HEK293 (cell line): ENCODE results near the gene DAZAP1.

Experiments used
- EGR2 ChIP-seq: fragments of 450-650 bp; formaldehyde crosslinking; IDR thresholded peaks from 2 replicates; pipeline ENCODE4 v1.5.1; 2016; ENCODE audit warnings: low read depth, missing biosample characterization, missing genetic modification characterization
- GLIS2 ChIP-seq: fragments of 450-650 bp; formaldehyde crosslinking; IDR thresholded peaks from 2 replicates; pipeline ENCODE4 v1.5.1; 2016; ENCODE audit warnings: missing biosample characterization, missing genetic modification characterization
- PBX3 ChIP-seq: sonication (generic); formaldehyde crosslinking; IDR thresholded peaks from 2 replicates; pipeline ENCODE4 v1.8.1; 2022; ENCODE audit warnings: mild to moderate bottlenecking, moderate library complexity, missing genetic modification reagents
- PRDM1 ChIP-seq: fragments of 450-650 bp; formaldehyde crosslinking; IDR thresholded peaks from 2 replicates; pipeline ENCODE4; 2016; ENCODE audit warnings: missing biosample characterization, missing genetic modification characterization
- PRDM10 ChIP-seq: fragments of 450-650 bp; formaldehyde crosslinking; IDR thresholded peaks from 2 replicates; pipeline ENCODE4 v1.5.1; 2016; ENCODE audit warnings: missing biosample characterization, missing genetic modification characterization
- SP7 ChIP-seq: fragments of 450-650 bp; formaldehyde crosslinking; IDR thresholded peaks from 2 replicates; pipeline ENCODE4 v1.5.1; 2016; ENCODE audit warnings: missing biosample characterization, missing genetic modification characterization
- ZBTB20 ChIP-seq: fragments of 450-650 bp; formaldehyde crosslinking; IDR thresholded peaks from 2 replicates; pipeline ENCODE4 v1.5.1; 2016; ENCODE audit warnings: missing biosample characterization, missing genetic modification characterization
- ZBTB21 ChIP-seq: fragments of 450-650 bp; formaldehyde crosslinking; IDR thresholded peaks from 2 replicates; pipeline ENCODE4 v1.5.1; 2017; ENCODE audit warnings: missing biosample characterization, missing genetic modification characterization
- ZBTB26 ChIP-seq: fragments of 450-650 bp; formaldehyde crosslinking; optimal IDR thresholded peaks from 2 replicates; pipeline ENCODE3; 2016; ENCODE audit warnings: missing biosample characterization, mild to moderate bottlenecking, missing genetic modification characterization
- ZBTB8A ChIP-seq: fragments of 450-650 bp; formaldehyde crosslinking; IDR thresholded peaks from 2 replicates; pipeline ENCODE4 v1.5.1; 2016; ENCODE audit warnings: missing biosample characterization, missing genetic modification characterization
- ZFP3 ChIP-seq: fragments of 450-650 bp; formaldehyde crosslinking; IDR thresholded peaks from 2 replicates; pipeline ENCODE4 v1.5.1; 2016; ENCODE audit warnings: low read depth, missing biosample characterization, missing genetic modification characterization
- ZFP69B ChIP-seq: fragments of 450-650 bp; formaldehyde crosslinking; IDR thresholded peaks from 2 replicates; pipeline ENCODE4 v1.5.1; 2016; ENCODE audit warnings: missing biosample characterization, missing genetic modification characterization
- ZIC2 ChIP-seq: fragments of 450-650 bp; formaldehyde crosslinking; IDR thresholded peaks from 2 replicates; pipeline ENCODE4 v1.5.1; 2016; ENCODE audit warnings: missing biosample characterization, missing genetic modification characterization
- ZNF112 ChIP-seq: fragments of 450-650 bp; formaldehyde crosslinking; IDR thresholded peaks from 2 replicates; pipeline ENCODE4 v1.5.0; 2017; ENCODE audit warnings: missing biosample characterization, missing genetic modification characterization
- ZNF133 ChIP-seq: fragments of 450-650 bp; formaldehyde crosslinking; IDR thresholded peaks from 2 replicates; pipeline ENCODE4 v1.5.1; 2016; ENCODE audit warnings: missing biosample characterization, missing genetic modification characterization
- ZNF169 ChIP-seq: fragments of 450-650 bp; formaldehyde crosslinking; IDR thresholded peaks from 2 replicates; pipeline ENCODE4 v1.5.1; 2016; ENCODE audit warnings: missing biosample characterization, missing genetic modification characterization
- ZNF214 ChIP-seq: fragments of 450-650 bp; formaldehyde crosslinking; IDR thresholded peaks from 2 replicates; pipeline ENCODE4 v1.5.1; 2017; ENCODE audit warnings: missing biosample characterization, mild to moderate bottlenecking, missing genetic modification characterization, borderline replicate concordance
- ZNF292 ChIP-seq: fragments of 450-650 bp; formaldehyde crosslinking; IDR thresholded peaks from 2 replicates; pipeline ENCODE4 v1.5.1; 2016; ENCODE audit warnings: low read depth, missing biosample characterization, missing genetic modification characterization, borderline replicate concordance
- ZNF416 ChIP-seq: fragments of 450-650 bp; formaldehyde crosslinking; IDR thresholded peaks from 2 replicates; pipeline ENCODE4 v1.5.1; 2016; ENCODE audit warnings: missing biosample characterization, missing genetic modification characterization
- ZNF501 ChIP-seq: fragments of 450-650 bp; formaldehyde crosslinking; IDR thresholded peaks from 2 replicates; pipeline ENCODE4 v1.5.1; 2016; ENCODE audit warnings: missing biosample characterization, missing genetic modification characterization
- ZNF518A ChIP-seq: fragments of 450-650 bp; formaldehyde crosslinking; conservative IDR thresholded peaks from 2 replicates; pipeline ENCODE4 v1.5.1; 2016; ENCODE audit warnings: low read depth, missing biosample characterization, missing genetic modification characterization
- ZNF629 ChIP-seq: fragments of 450-650 bp; formaldehyde crosslinking; IDR thresholded peaks from 2 replicates; pipeline ENCODE4 v1.5.1; 2017; ENCODE audit warnings: missing biosample characterization, missing genetic modification characterization
- ZNF639 ChIP-seq: fragments of 450-650 bp; formaldehyde crosslinking; IDR thresholded peaks from 2 replicates; pipeline ENCODE4 v1.5.1; 2016; ENCODE audit warnings: missing biosample characterization, missing genetic modification characterization
- ZNF768 ChIP-seq: fragments of 450-650 bp; formaldehyde crosslinking; IDR thresholded peaks from 2 replicates; pipeline ENCODE4 v1.5.1; 2018; ENCODE audit warnings: missing biosample characterization, mild to moderate bottlenecking, missing genetic modification characterization
- ZNF785 ChIP-seq: fragments of 450-650 bp; formaldehyde crosslinking; IDR thresholded peaks from 2 replicates; pipeline ENCODE4 v1.5.1; 2016; ENCODE audit warnings: missing biosample characterization, missing genetic modification characterization
- ZSCAN4 ChIP-seq: fragments of 450-650 bp; formaldehyde crosslinking; IDR thresholded peaks from 2 replicates; pipeline ENCODE4 v1.5.1; 2017; ENCODE audit warnings: missing biosample characterization, missing genetic modification characterization

Gene DAZAP1

GRCh38 chr19:1478934-1479707 lies 71.7 kb downstream of the DAZAP1 start, which contains the start of gene C19orf25 (continued):
- TF ChIP-seq PRDM10 (tag by site-specific recombination) (peak; percentile 69; the same call in 1 of the 2 replicates), EGR2 (peak; percentile 74), ZIC2 (tag by site-specific recombination) (peak; percentile 65; the same call in 1 of the 2 replicates), PBX3 (CRISPR knock-in tag) (peak; percentile 67), ZNF785 (tag by site-specific recombination) (0 out of 2 replicates have a peak, but pooled peaks have one; percentile 72), ZBTB8A (tag by site-specific recombination) (peak; percentile 91), ZNF416 (no peak), ZNF112 (no peak), ZNF639 (0 out of 2 replicates have a peak, but pooled peaks have one; percentile 51), ZNF214 (no peak), ZBTB20 (tag by site-specific recombination) (peak; percentile 27; the same call in 1 of the 2 replicates), SP7 (tag by site-specific recombination) (peak; percentile 86), ZSCAN4 (tag by site-specific recombination) (no peak), ZBTB21 (peak; percentile 47; the same call in 1 of the 2 replicates), PRDM1 (tag by site-specific recombination) (no peak), ZFP3 (tag by site-specific recombination) (peak; percentile 99), ZNF292 (no peak), ZNF133 (tag by site-specific recombination) (no peak), GLIS2 (tag by site-specific recombination) (peak; percentile 55; the same call in 1 of the 2 replicates), ZNF768 (tag by site-specific recombination) (no peak), ZNF518A (tag by site-specific recombination) (peak; percentile 56), ZNF501 (no peak; the same call in 1 of the 2 replicates), ZNF169 (tag by site-specific recombination) (no peak), ZNF629 (peak; percentile 81), ZBTB26 (tag by site-specific recombination) (peak; percentile 72), ZFP69B (peak; percentile 73; the same call in 1 of the 2 replicates)
